Measurements from ENCODE around the gene ZNF655.

DNA sequence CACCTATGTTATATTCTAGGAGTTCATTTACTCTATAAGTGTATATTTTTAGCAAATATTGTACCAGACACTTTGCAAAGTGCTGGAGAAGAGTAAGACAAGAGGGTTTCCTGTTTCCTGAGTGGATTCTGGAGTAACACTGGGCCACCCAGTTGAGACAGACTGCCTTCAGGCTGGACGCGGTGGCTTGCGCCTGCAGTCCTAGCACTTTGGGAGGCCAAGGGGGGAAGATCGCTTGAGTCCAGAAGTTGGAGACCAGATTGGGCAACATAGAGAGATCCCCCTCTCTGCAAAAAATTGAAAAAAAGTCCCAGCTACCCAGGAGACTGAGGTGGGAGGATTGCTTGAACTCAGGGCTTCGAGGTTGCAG is 57.5 kb downstream of the ZNF655 start:
- TF ChIP-seq, protein P1, sequence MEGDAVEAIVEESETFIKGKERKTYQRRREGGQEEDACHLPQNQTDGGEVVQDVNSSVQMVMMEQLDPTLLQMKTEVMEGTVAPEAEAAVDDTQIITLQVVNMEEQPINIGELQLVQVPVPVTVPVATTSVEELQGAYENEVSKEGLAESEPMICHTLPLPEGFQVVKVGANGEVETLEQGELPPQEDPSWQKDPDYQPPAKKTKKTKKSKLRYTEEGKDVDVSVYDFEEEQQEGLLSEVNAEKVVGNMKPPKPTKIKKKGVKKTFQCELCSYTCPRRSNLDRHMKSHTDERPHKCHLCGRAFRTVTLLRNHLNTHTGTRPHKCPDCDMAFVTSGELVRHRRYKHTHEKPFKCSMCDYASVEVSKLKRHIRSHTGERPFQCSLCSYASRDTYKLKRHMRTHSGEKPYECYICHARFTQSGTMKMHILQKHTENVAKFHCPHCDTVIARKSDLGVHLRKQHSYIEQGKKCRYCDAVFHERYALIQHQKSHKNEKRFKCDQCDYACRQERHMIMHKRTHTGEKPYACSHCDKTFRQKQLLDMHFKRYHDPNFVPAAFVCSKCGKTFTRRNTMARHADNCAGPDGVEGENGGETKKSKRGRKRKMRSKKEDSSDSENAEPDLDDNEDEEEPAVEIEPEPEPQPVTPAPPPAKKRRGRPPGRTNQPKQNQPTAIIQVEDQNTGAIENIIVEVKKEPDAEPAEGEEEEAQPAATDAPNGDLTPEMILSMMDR (IDR thresholded peaks at IDR 0.05; ENCODE audit: poor library complexity) = no peak
- TF ChIP-seq EZH2phosphoT487 (IDR thresholded peaks at IDR 0.05; ENCODE audit: low read depth, severe bottlenecking, unreplicated experiment) = no peak

Measured in hepatocyte (in vitro differentiated cells).